ENCODE data around the gene GRM2.
"Not testable (repeated sequence)": the region's sequence is repeated elsewhere in the genome, so short reads cannot be mapped to it uniquely, and the experiment has no call there.

- TF ChIP-seq CTCF (conservative IDR thresholded peaks at IDR 0.05 in 1 of 2, IDR thresholded peaks at IDR 0.05 in 1 of 2; ENCODE audit: low read depth in 1 of 2, low read length in 2 of 2); EZH2 (IDR thresholded peaks at IDR 0.05; ENCODE audit: low read length, missing control alignments): not testable (repeated sequence)
These were observed 47.2 kb downstream of the GRM2 start for GRCh38 chr3:51753763-51754750.

Measured in fibroblast of lung (primary cell).